ENCODE results near the gene EGFR.

The EGFR gene

GRCh38 chr7:54980521-54980920, 38.3 kb upstream of the EGFR start:
- no peak overlapping the region for H2AFZ ChIP-seq (ENCODE audit: low read depth)
- H3K4me1 ChIP-seq (ENCODE audit: low read depth, poor library complexity, severe bottlenecking), result no peaks in the 10 kb centered on the region
- H3K9ac ChIP-seq, result no peak overlapping the region
- H3K27ac ChIP-seq, result no peak overlapping the region
- H3K36me3 ChIP-seq (ENCODE audit: insufficient read depth), result no peaks in the 10 kb centered on the region
- H3K4me3 ChIP-seq (IDR thresholded peaks at IDR 0.05; ENCODE audit: insufficient read depth, low read depth, low read length), result no peak overlapping the region
- no peaks in the 10 kb centered on the region for H4K20me1 ChIP-seq (ENCODE audit: insufficient read depth)
- H3K4me2 ChIP-seq, result no peak overlapping the region
- H3K79me2 ChIP-seq (ENCODE audit: insufficient read depth, low read depth), result no peaks in the 10 kb centered on the region
- no peak for TF ChIP-seq CTCF (conservative IDR thresholded peaks at IDR 0.05; ENCODE audit: low read depth, low read length)
- H3K27me3 ChIP-seq (ENCODE audit: insufficient read depth, low read depth), result no peaks in the 10 kb centered on the region

GRCh38 chr7:54981913-54982312, 36.9 kb upstream of the EGFR start:
- TF ChIP-seq CTCF (conservative IDR thresholded peaks at IDR 0.05; ENCODE audit: low read depth, low read length), result no peak
- Histone ChIP-seq H3K4me3 (IDR thresholded peaks at IDR 0.05; ENCODE audit: insufficient read depth, low read depth, low read length) (no peak overlapping the region), H3K4me1 (ENCODE audit: low read depth, poor library complexity, severe bottlenecking) (no peaks in the 10 kb centered on the region), H3K36me3 (ENCODE audit: insufficient read depth) (no peaks in the 10 kb centered on the region), H3K27me3 (ENCODE audit: insufficient read depth, low read depth) (no peaks in the 10 kb centered on the region), H3K27ac (no peak overlapping the region), H4K20me1 (ENCODE audit: insufficient read depth) (no peaks in the 10 kb centered on the region), H3K9ac (no peak overlapping the region), H2AFZ (ENCODE audit: low read depth) (no peak overlapping the region), H3K4me2 (no peak overlapping the region), H3K79me2 (ENCODE audit: insufficient read depth, low read depth) (no peaks in the 10 kb centered on the region)

GRCh38 chr7:54985426-54986330, 33.1 kb upstream of the EGFR start:
- no peak for TF ChIP-seq CTCF (conservative IDR thresholded peaks at IDR 0.05; ENCODE audit: low read depth, low read length)
- Histone ChIP-seq H3K4me1 (ENCODE audit: low read depth, poor library complexity, severe bottlenecking) (no peaks in the 10 kb centered on the region), H3K27me3 (ENCODE audit: insufficient read depth, low read depth) (no peaks in the 10 kb centered on the region), H3K27ac (no peak overlapping the region), H4K20me1 (ENCODE audit: insufficient read depth) (no peaks in the 10 kb centered on the region), H3K9ac (no peak overlapping the region), H2AFZ (ENCODE audit: low read depth) (no peak overlapping the region), H3K4me3 (IDR thresholded peaks at IDR 0.05; ENCODE audit: insufficient read depth, low read depth, low read length) (no peak overlapping the region), H3K4me2 (no peak overlapping the region), H3K79me2 (ENCODE audit: insufficient read depth, low read depth) (no peaks in the 10 kb centered on the region), H3K36me3 (ENCODE audit: insufficient read depth) (no peaks in the 10 kb centered on the region)

- no peaks in the 10 kb centered on the region for H3K27me3 ChIP-seq (ENCODE audit: insufficient read depth, low read depth)
- no peaks in the 10 kb centered on the region for H3K79me2 ChIP-seq (ENCODE audit: insufficient read depth, low read depth)
- no peaks in the 10 kb centered on the region for H3K36me3 ChIP-seq (ENCODE audit: insufficient read depth)
- H3K9ac ChIP-seq, result no peak overlapping the region
- H3K27ac ChIP-seq, result no peak overlapping the region
- H3K4me3 ChIP-seq (IDR thresholded peaks at IDR 0.05; ENCODE audit: insufficient read depth, low read depth, low read length), result no peak overlapping the region
- H3K4me2 ChIP-seq, result no peak overlapping the region
- TF ChIP-seq CTCF (conservative IDR thresholded peaks at IDR 0.05; ENCODE audit: low read depth, low read length), result no peak
- H2AFZ ChIP-seq (ENCODE audit: low read depth), result no peak overlapping the region
- no peaks in the 10 kb centered on the region for H4K20me1 ChIP-seq (ENCODE audit: insufficient read depth)
- no peaks in the 10 kb centered on the region for H3K4me1 ChIP-seq (ENCODE audit: low read depth, poor library complexity, severe bottlenecking)
Observed at GRCh38 chr7:54986716-54987115, 32.1 kb upstream of the EGFR start.

Data from KMS-11 (cell line).